ENCODE data around the gene PWWP3B.
"Not testable (repeated sequence)": the region's sequence is repeated elsewhere in the genome, so short reads cannot be mapped to it uniquely, and the experiment has no call there.

The PWWP3B gene

DNA sequence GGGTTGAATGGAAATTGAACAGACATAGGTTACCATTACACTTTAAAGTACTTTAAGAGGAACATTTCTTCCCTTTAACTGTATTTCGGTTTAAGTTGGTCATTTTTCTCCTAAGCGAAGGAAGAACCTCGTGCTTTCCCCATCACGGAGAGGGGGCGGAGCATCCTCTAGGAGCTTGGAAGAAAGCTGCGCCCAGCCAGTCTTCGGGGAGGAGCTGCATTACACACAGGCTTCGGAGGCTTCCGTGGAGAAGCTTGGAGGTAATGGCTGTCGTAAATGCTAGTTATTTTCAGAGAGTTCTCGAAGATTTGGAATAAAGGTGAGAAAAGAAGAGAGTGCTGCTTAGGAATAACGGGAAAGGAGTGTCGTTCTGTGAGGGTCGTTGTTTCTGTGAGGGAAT, at the start of gene PWWP3B:
PWWP3B (plus strand) TSS at position 199 of the 400 bp plus-strand sequence. CDS start 37,128 bp downstream, outside the sequence.
- DNase-seq, result no peak

GRCh38 chrX:106139048-106139447, 29.1 kb upstream of the PWWP3B start:
- DNase-seq, result no peak

- no peak for DNase-seq
Measured at GRCh38 chrX:106144755-106145639, 23.1 kb upstream of the PWWP3B start.

DNA sequence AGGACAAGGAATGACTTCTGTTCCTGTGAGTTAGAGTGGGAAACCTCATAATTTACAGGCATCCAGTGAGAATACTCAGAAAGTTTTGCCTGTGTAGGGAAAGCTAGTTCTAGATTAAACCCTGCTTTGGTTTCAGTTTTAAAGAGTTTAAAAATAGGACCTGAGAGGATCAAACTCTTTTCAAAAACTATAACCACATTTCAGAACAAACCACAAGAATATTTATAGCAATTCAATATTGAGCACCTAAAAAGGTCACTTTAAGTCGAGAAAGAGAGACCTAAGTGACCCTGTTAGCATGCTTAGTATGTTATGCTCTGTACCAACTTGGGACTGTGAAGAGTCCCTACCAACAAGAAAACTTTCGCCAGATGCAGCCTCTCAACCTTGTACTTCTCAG, 17.4 kb upstream of the PWWP3B start:
- DNase-seq, result no peak

DNA sequence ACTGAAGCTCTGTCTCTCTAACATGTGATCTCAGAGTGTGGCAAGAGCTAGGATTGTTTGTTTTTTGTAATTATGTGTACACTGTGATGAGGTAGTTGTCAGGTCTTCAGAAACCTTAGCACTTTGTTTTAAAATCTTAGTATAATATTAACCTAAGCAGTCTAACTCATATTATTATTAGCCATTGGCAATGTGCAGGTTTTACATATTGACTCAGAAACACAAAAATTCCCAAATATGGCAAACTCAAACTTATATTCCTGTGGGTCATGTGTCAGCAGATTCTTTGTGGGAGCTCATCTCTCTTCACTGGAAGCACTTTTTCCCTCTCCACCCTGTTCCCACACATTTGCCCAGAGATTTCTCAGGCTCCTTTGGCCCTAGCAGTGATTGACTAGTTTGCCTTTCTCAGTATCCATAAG, 8.2 kb upstream of the PWWP3B start:
- no peak for DNase-seq

DNA sequence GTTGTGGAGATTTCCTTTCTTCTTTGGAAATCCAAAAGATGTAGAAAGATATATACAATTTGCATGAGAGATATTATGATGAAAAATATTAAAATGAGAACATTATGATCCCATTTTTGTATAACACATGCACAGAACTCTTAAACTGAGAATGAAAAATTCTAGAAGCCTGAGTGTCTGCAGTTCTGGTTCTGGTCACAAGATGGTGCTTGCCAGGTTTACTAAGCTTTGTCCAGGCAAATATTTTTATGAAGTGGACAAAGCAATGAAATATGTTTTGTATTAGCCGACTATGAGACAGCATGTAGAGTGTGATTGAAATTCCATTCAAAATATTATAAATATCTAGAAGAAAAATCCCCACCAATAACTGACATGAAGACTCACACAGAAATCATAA, 2.2 kb downstream of the PWWP3B start:
- DNase-seq, result no peak

DNA sequence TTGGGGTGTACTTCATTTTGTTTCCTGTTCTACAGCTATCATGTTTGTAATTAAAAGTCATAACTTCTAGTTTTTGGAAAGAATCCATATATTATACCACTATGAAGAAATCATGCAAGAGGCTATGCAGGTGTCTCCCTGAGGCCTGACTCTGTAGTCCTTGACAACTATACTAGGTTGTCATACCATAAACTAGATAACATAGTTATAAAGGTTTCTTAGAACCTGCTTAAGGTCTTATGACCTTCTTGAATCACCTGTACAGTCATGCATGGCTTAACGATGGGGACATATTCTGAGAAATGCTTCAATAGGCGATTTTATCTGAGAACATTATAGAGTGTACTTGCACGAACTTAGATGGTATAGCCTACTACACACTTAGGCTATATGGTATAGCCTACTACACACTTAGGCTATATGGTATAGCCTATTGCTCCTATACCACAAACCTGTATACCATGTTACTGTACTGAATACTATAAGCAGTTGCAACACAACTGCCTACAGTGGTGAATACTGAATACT, 3.3 kb downstream of the PWWP3B start:
- no peak for DNase-seq

DNA sequence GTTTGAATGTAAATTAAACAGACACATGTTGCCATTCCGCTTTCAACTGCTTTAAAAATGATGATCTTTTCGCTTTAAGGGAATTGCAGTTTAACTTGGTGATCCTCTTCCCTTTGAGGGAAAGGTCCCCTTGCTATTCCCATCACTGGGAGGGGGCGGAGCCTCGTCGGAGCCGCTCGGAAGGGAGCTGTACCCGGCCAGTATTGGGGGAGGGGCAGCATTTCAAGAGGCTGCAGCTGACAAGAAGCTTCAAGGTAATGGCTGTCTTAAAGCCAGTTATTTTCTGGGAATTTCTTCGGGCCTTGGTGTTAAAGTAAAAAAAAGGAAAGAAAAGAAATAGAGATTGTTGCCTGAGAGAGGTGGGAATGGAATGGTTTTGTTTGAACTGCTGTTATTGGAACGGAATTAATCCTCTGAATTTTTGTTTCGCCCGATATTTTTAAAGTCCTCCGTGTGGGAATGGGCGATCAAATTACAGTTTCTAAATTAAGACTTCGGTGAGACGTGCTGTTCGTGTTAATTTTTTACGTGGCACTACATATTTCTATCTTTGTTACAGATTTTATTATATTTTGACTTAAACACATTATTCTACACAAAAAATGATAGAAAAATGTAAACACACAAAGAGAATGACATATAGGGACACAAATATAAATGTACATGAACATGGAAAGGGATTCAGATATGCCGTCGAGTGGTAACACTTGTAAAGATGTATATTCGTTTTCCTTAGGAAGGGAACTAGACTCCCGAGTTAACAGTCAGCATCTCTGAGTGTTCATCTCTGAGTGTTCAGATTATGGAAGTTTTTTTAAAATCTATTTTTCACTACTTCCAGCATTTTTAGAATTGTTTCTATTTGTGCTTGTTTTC, 9.2 kb downstream of the PWWP3B start:
- DNase-seq, result no peak

DNA sequence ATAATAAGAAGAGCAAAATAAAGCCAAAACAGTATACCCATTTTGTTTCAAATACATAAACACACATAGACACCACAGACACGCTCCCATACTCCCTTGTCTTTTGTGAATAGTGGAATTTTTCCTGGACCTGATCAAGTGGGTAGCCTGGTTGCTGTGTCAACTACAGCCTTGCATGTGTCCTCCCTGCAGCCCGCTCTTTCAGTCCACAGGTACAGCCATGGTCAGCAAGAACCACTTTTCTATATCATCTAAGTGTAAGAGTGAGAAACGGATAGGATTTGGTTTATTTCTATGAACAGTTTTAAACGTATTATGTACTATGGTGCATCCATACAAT, 9.8 kb downstream of the PWWP3B start:
- DNase-seq, result no peak

DNA sequence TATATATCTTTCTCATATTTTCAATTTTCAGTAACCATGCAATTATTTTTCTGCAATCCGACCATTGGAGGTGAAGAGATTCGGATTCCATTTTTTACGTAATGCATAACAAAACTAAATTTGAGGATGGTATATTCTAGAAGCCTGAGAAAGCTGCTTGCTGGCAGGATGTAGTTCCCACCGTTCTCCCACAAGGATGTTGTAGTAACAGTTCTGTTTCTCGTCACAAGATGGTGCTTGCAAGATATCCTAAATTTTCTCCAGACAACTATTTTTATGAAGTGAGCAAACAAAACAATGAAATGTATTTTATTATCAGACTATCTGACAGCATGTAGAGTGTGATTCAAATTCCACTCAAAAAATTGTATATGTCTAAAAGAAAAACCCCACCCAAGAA, 10.7 kb downstream of the PWWP3B start:
- no peak for DNase-seq

DNA sequence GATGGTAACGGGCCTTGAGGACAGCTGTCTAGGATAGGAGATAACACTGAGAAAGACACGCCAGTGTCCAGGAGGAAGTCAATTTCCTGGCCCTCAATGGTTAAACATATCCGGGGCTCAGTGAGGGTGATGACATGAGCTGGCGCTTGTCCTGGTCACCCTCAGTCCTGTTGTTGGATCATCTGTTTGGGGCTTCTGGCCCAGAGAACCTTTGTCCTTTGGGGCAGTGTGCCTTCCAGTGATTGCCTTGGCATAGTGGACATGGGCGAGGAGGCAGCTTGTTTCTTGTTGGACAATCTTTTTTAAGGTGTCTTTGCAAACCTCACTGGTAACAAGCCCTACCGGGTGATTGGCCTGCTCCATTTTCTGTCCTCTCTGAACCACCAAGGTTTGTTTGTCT, 15.6 kb downstream of the PWWP3B start:
- not testable (repeated sequence) for DNase-seq

- DNase-seq, result no peak
Measured at GRCh38 chrX:106201502-106202178, 33.5 kb downstream of the PWWP3B start.

- DNase-seq, result no peak
Measured at GRCh38 chrX:106203315-106203714, 35.2 kb downstream of the PWWP3B start.

DNA sequence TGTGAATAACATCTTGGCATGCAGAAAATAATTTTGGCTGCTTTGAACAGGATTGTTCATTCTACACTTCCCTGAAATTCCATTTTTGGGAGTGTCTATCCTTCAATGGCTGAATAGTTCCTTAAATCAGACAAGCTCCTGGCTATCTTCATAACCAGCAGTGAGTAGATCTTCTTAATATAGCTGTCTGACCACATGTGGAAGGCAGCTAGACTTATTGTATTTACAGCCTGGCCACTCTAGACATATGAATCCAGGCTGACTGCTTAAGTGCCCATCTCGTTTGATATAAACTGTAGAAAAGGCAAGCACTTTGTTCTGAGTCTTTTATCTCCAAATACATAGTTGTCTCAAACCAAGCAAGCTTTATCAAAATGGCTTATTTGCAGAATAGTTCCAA, 40.0 kb downstream of the PWWP3B start:
- DNase-seq, result no peak
